Sciatic nerve (tissue), 1 donor: ENCODE data around the gene ZFP92. TPM values are rescaled to one million over a fixed set of nuclear protein-coding genes. Genes with fewer than 3 reads are reported as not detected.

ENCODE experiments used
- total RNA-seq: library from RNA; stranded (reverse); fragmentation: NEBNext Ultra II Directional; extraction: Animal tissue kit (Norgen Biotek cat#: 25700); gene quantifications from one replicate; pipeline ENCODE4 v1.2.1, GENCODE V29; 2021
- donor health status: DM: no; HTN: no; CAD: no.

Gene ZFP92
- total RNA-seq, 1 donor from 2014 or later: 0.85 TPM

Other genes with a start within 250 kb of the ZFP92 start
- gene MAGEA1, start 232.2 kb upstream of the ZFP92 start, total RNA-seq: not detected
- gene PNMA6F, start 89.7 kb upstream of the ZFP92 start, total RNA-seq: not detected
- 11.4 TPM for gene ZNF275, start 77.3 kb upstream of the ZFP92 start, total RNA-seq
- gene PNMA6E, start 10.1 kb upstream of the ZFP92 start, total RNA-seq: not detected
- 1.7 TPM for gene TREX2, start 34.6 kb downstream of the ZFP92 start, total RNA-seq
- gene HAUS7, start 59.1 kb downstream of the ZFP92 start, total RNA-seq: 31.4 TPM
- 115 TPM for gene BGN, start 83.5 kb downstream of the ZFP92 start, total RNA-seq
- 0.09 TPM for gene ATP2B3, start 106.2 kb downstream of the ZFP92 start, total RNA-seq
- 11.9 TPM for gene CCNQ, start 187.7 kb downstream of the ZFP92 start, total RNA-seq
- gene DUSP9, start 235.7 kb downstream of the ZFP92 start, total RNA-seq: 0.13 TPM